GM13976 (cell line): ENCODE results near the gene CTSW.

Experiments used
- DNase-seq: peaks from one replicate; pipeline ENCODE4 v3.0.0; 2012; ENCODE audit warnings: low spot score
- in situ Hi-C: fragments of 300-500 bp; cut with MboI; formaldehyde crosslinking; loops from one replicate; pipeline ENCODE4 v1.12.0; 2022; ENCODE audit warnings: low sequenced_read_pairs, mixed read lengths, inconsistent platforms; ENCODE audit not compliant: unreplicated experiment
- TF ChIP-seq, protein P1 (sequence below): IDR thresholded peaks from 2 replicates; pipeline ENCODE4 v1.5.1; 2012; ENCODE audit warnings: borderline replicate concordance, mild to moderate bottlenecking; ENCODE audit not compliant: insufficient read depth; ENCODE audit errors: extremely low read depth, missing control alignments, control extremely low read depth

Gene CTSW

GRCh38 chr11:65884716-65885092, 5.1 kb downstream of the CTSW start:
- TF ChIP-seq, protein P1, sequence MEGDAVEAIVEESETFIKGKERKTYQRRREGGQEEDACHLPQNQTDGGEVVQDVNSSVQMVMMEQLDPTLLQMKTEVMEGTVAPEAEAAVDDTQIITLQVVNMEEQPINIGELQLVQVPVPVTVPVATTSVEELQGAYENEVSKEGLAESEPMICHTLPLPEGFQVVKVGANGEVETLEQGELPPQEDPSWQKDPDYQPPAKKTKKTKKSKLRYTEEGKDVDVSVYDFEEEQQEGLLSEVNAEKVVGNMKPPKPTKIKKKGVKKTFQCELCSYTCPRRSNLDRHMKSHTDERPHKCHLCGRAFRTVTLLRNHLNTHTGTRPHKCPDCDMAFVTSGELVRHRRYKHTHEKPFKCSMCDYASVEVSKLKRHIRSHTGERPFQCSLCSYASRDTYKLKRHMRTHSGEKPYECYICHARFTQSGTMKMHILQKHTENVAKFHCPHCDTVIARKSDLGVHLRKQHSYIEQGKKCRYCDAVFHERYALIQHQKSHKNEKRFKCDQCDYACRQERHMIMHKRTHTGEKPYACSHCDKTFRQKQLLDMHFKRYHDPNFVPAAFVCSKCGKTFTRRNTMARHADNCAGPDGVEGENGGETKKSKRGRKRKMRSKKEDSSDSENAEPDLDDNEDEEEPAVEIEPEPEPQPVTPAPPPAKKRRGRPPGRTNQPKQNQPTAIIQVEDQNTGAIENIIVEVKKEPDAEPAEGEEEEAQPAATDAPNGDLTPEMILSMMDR: peak; percentile 100
- in situ Hi-C loops: loop anchor here (5.0 kb wide), 1 partner anchor 103 kb away; no protein-coding TSS in a partner anchor
- DNase-seq: peak; percentile 88

- no peak for DNase-seq
- TF ChIP-seq, protein P1: no peak
- in situ Hi-C loops: no loop called here
Measured at GRCh38 chr11:65885231-65885630, 5.6 kb downstream of the CTSW start.

DNA sequence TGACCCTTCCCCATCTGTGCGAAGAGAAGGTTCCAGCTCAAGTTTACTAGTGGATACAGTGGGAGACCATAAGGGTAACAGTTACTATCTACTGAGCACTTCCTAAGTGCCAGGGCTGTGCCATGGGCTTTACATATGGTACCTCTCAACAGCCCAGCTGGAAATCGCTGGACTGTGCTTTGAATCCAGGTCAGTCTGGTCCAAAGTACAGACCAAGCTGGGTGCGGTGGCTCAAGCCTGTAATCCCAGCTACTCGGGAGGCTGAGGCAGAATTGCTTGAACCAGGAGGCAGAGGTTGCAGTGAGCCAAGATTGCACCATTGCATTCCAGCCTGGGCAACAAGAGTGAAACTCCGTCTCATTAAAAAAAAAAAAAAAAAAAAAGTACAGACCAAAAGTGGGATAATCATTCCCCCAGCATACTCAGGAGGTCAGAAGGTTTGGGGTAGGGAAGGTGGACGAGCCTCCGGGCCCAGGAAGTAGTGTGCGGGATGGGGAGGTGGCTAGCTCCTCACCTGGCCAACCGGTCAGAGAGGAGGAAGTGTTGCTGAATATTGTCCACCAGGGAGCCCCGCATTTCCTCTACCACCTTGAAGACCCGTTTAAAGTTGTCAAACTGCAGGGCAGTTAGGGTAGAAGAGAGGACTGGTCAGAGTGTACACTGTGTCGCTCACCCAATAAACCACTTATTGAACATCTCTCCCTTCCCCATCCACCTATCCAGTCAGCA, 6.3 kb downstream of the CTSW start:
- in situ Hi-C loops: no loop called here
- DNase-seq: no peak
- TF ChIP-seq, protein P1: no peak

DNA sequence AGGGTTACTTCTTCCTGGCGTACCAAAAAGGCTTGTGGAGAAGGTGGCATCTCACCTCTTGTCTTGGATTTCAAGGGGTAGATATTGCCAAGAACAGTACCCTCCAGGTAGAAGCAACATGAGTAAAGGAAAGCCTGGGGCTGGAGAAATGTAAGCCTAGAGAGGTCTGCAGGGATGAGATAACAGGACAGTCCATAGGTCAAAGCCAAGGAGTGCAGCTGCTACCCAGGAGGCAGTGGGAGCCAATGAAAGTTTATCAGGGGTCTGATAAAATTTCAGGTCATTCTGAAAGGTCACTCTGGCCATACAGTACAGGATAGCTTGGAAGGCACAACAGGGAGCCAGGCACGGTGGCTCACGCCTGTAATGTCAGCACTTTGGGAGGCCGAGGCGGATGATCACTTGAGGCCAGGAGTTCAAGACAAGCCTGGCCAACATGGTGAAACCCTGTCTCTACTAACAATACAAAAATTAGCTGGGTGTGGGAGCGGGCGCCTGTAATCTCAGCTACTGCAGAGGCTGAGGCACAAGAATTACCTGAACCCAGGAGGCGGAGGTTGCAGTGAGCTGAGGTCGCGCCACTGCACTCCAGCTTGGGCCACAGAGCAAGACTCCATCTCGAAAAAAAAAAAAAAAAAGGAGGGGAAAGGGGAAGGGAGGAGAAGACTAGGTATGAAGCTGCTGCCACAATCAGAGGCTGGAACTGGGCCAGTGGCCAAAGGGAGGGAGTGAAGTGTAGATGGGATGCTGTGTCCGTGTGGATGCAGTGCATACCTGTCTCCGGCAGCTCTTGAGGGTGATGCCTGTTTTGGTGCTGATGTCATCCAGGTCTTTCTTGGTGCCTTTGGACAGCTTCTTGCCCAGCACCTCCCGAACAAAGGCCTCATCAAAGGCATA, 7.4 kb downstream of the CTSW start:
- TF ChIP-seq, protein P1: no peak
- DNase-seq: no peak
- in situ Hi-C loops: no loop called here

DNA sequence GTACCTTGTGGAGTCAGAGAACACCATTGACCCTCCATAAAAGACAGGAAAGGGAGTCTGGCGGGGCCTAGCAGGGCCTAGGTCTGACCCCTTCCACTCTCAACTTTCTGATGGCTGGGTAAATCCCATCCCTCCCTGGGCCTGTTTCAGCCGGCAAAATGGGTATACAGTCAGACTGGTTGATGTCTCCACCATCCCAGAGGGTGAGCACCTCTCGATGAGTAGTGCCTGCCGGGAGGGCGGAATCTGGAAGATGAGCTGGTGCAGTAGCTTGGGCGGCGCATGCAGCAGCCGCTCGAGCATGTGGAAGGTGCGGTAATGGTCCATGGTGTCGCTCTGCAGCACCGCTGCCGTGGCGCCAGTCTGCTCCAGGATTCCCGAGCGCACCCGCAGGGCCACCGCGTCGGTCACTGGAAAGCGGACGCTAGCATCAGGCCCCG, 8.1 kb downstream of the CTSW start:
- in situ Hi-C loops: no loop called here
- TF ChIP-seq, protein P1: peak; percentile 0
- no peak for DNase-seq

- TF ChIP-seq, protein P1: peak; percentile 73
- in situ Hi-C loops: no loop called here
- peak; percentile 98 for DNase-seq
Measured at GRCh38 chr11:65888163-65888814, 8.7 kb downstream of the CTSW start, which contains the start of gene FIBP. Gene FIBP, minus strand, starts transcription at chr11:65888471. Its CDS starts 53 bp downstream, at chr11:65888418.
